K562 (cell line): ENCODE results near the gene GFOD1. TPM values are rescaled to one million over a fixed set of nuclear protein-coding genes. Genes with fewer than 3 reads are reported as not detected.

Source experiments
- ATAC-seq: fragments of 200-7000 bp; cut with Tn5 transposase; 3 replicates; pipeline ENCODE4 v1.9.1; 2020; ENCODE audit warnings: moderate library complexity
- BruUV-seq: library from RNA; stranded (reverse); fragments of 400-500 nt; replicated peaks from 2 replicates; lab custom pipeline; 2021; lab: Mats Ljungman, UMichigan
- CTCF ChIA-PET: fragments of 300-600 bp; formaldehyde crosslinking; extraction: SDS; loops from one replicate; lab custom pipeline; 2021; ENCODE audit warnings: low intra/inter-chr PET ratio; lab: Yijun Ruan, JAX
- POLR2A ChIA-PET: fragments of 300-600, 350-650 bp; sonication (Branson Sonifier 250); formaldehyde crosslinking; extraction: SDS; loops from one replicate; lab custom pipeline; 2021; ENCODE audit warnings: antibody characterized with exemption, inconsistent platforms; lab: Yijun Ruan, JAX
- DNase-seq, 4 experiments: peaks; one replicate each; pipeline versions ENCODE4 v3.0.0 to v3.0.0-alpha.2; 2011 to 2018; ENCODE audit warnings: low spot score in 3 of 4, mixed read lengths in 3 of 4; ENCODE audit errors: extremely low read depth in 1 of 4
- FAIRE-seq: peaks from 2 replicates; lab custom pipeline; 2011; peaks lifted over from hg19 to GRCh38; lab: Jason Lieb, UNC
- H2AFZ ChIP-seq: 2 replicates; pipeline ENCODE4 v1.6.0; 2011; ENCODE audit warnings: low read depth, low read length, control low read depth, inconsistent platforms
- H3K27ac ChIP-seq: fragments of 200-600 bp; 3 replicates; pipeline ENCODE4 v1.8.0; 2011; ENCODE audit warnings: low read depth, mild to moderate bottlenecking, control low read depth, inconsistent platforms, low read length, moderate library complexity, mixed read lengths; ENCODE audit errors: extremely low read depth
- H3K27me3 ChIP-seq, 2 experiments: fragments of 300-600 bp in 1 of 2; 2 replicates in 1 of 2; 3 replicates in 1 of 2; pipeline versions ENCODE4 v1.6.0 to v1.8.0; 2011; ENCODE audit warnings: inconsistent platforms in 2 of 2, low read length in 2 of 2, mild to moderate bottlenecking in 1 of 2, mixed read lengths in 1 of 2, moderate library complexity in 1 of 2; ENCODE audit not compliant: control insufficient read depth in 2 of 2, insufficient read depth in 2 of 2
- H3K36me3 ChIP-seq: fragments of 300-600 bp; 3 replicates; pipeline ENCODE4 v1.8.0; 2011; ENCODE audit warnings: mild to moderate bottlenecking, low read length, inconsistent platforms; ENCODE audit not compliant: control insufficient read depth, insufficient read depth
- H3K4me1 ChIP-seq, 2 experiments: fragments of 200-600 bp in 1 of 2; replicated peaks in 1 of 2; 2 replicates in 1 of 2; 3 replicates in 1 of 2; pipeline versions ENCODE4 v1.5.1 to v1.8.0; 2011; ENCODE audit warnings: inconsistent platforms in 2 of 2, low read length in 2 of 2, mild to moderate bottlenecking in 1 of 2, mixed read lengths in 1 of 2, moderate library complexity in 1 of 2; ENCODE audit not compliant: control insufficient read depth in 2 of 2, insufficient read depth in 2 of 2
- H3K4me2 ChIP-seq: 2 replicates; pipeline ENCODE4 v1.6.1; 2011; ENCODE audit warnings: low read length, control low read depth, inconsistent platforms, mixed read lengths; ENCODE audit not compliant: insufficient read depth
- H3K4me3 ChIP-seq: fragments of 200-600 bp; sonication (generic), shearing (Covaris generic); 2 replicates; pipeline ENCODE4 v1.5.1; 2016; ENCODE audit warnings: control low read depth, inconsistent platforms
- H3K79me2 ChIP-seq: fragments of 200-600 bp; 3 replicates; pipeline ENCODE4 v1.8.0; 2011; ENCODE audit warnings: low read length, inconsistent platforms; ENCODE audit not compliant: control insufficient read depth, insufficient read depth
- H3K9ac ChIP-seq, 2 experiments: 2 replicates each; pipeline versions ENCODE4 v1.6.0 to v1.6.1; 2011; ENCODE audit warnings: low read depth in 2 of 2, low read length in 2 of 2, control low read depth in 1 of 2, inconsistent platforms in 1 of 2, mild to moderate bottlenecking in 1 of 2, mixed read lengths in 1 of 2; ENCODE audit not compliant: insufficient read depth in 1 of 2
- H3K9me1 ChIP-seq: one replicate; pipeline ENCODE4 v1.6.0; 2011; ENCODE audit warnings: inconsistent platforms, mild to moderate bottlenecking, low read length, moderate library complexity; ENCODE audit not compliant: control insufficient read depth, insufficient read depth
- H3K9me3 ChIP-seq: replicated peaks from 2 replicates; pipeline ENCODE4 v1.5.1; 2011; ENCODE audit warnings: low read depth, low read length, inconsistent platforms; ENCODE audit not compliant: control insufficient read depth, insufficient read depth
- H4K20me1 ChIP-seq: replicated peaks from 2 replicates; pipeline ENCODE4 v1.6.1; 2011; ENCODE audit warnings: low read length, inconsistent platforms, mixed read lengths; ENCODE audit not compliant: control insufficient read depth, insufficient read depth
- DEAF1 ChIP-seq: fragments of 450-650 bp; formaldehyde crosslinking; IDR thresholded peaks from 2 replicates; pipeline ENCODE4 v1.4.0; 2020; ENCODE audit warnings: mild to moderate bottlenecking, moderate library complexity
- PRDM10 ChIP-seq: fragments of 450-650 bp; IDR thresholded peaks from 2 replicates; pipeline ENCODE4 v1.6.1; 2018; ENCODE audit not compliant: partially characterized antibody
- RAD21 ChIP-seq, 2 experiments: fragments of 250-450 bp in 1 of 2; fragments of 450-650 bp in 1 of 2; sonication (Bioruptor Pico) in 1 of 2; formaldehyde crosslinking in 1 of 2; IDR thresholded peaks in 1 of 2; conservative IDR thresholded peaks in 1 of 2; 2 replicates each; pipeline versions ENCODE4 v1.4.0 to v1.8.0; 2020 to 2022; ENCODE audit warnings: mild to moderate bottlenecking in 2 of 2, moderate library complexity in 1 of 2
- ZNF398 ChIP-seq: fragments of 250-450 bp; sonication (Bioruptor Pico); IDR thresholded peaks from 2 replicates; pipeline ENCODE4 v1.8.0; 2021; ENCODE audit warnings: moderate library complexity, mild to moderate bottlenecking, inconsistent platforms
- ZNF518B ChIP-seq: fragments of 250-450 bp; sonication (Bioruptor Pico); IDR thresholded peaks from 2 replicates; pipeline ENCODE4 v1.5.0; 2021; ENCODE audit warnings: mild to moderate bottlenecking, moderate library complexity
- WGBS: fragments of 100-300 bp; shearing (Covaris generic); methylation state at CpG from one replicate; pipeline ENCODE4 v1.1.6; 2016; ENCODE audit warnings: low coverage, mixed read lengths; ENCODE audit not compliant: insufficient coverage; ENCODE audit errors: missing lambda C conversion rate; 5-methylcytosine and 5-hydroxymethylcytosine counted together
- in situ Hi-C: fragments of 300-500 bp; cut with MboI; formaldehyde crosslinking; loops from 4 replicates; pipeline ENCODE4 v1.15.0; 2018; ENCODE audit warnings: inconsistent platforms, mixed read lengths
- intact Hi-C: fragments of 100-400 bp; cut with micrococcal nuclease; formaldehyde crosslinking; loops from 2 replicates; pipeline ENCODE4 v1.14.2; 2022
- polyA plus RNA-seq, 8 experiments: library from polyadenylated mRNA; depleted of rRNA in 4 of 8; stranded (reverse) in 5 of 8; unstranded in 3 of 8; fragments of >200 nt; fragmentation: Nextera tagmentation in 2 of 8; fragmentation: Illumina TruSeq in 1 of 8; extraction: Ambion mirVana in 2 of 8; extraction: Trizol in 1 of 8; gene quantifications; 2 replicates each; pipeline versions ENCODE4 v1.2.1 to v1.2.3, GENCODE V29; 2011 to 2014; ENCODE audit warnings: inconsistent platforms in 1 of 8, missing spikeins in 1 of 8
- total RNA-seq, 7 experiments: library from RNA; depleted of rRNA in 6 of 7; stranded (reverse); fragments of >200 nt in 6 of 7; fragmentation: Illumina TruSeq in 2 of 7; extraction: Trizol in 2 of 7; gene quantifications; 2 replicates each; pipeline versions ENCODE4 v1.2.1 to v1.2.3, GENCODE V29; 2011 to 2021; ENCODE audit warnings: low replicate concordance in 1 of 7

The GFOD1 gene
- total and polyA plus RNA-seq, 9 of the 15 experiments (the other 6 are each of a cell fraction or from before 2014, with no cell fraction given) = 3.8 to 12.0 (median 8.2) TPM

DNA sequence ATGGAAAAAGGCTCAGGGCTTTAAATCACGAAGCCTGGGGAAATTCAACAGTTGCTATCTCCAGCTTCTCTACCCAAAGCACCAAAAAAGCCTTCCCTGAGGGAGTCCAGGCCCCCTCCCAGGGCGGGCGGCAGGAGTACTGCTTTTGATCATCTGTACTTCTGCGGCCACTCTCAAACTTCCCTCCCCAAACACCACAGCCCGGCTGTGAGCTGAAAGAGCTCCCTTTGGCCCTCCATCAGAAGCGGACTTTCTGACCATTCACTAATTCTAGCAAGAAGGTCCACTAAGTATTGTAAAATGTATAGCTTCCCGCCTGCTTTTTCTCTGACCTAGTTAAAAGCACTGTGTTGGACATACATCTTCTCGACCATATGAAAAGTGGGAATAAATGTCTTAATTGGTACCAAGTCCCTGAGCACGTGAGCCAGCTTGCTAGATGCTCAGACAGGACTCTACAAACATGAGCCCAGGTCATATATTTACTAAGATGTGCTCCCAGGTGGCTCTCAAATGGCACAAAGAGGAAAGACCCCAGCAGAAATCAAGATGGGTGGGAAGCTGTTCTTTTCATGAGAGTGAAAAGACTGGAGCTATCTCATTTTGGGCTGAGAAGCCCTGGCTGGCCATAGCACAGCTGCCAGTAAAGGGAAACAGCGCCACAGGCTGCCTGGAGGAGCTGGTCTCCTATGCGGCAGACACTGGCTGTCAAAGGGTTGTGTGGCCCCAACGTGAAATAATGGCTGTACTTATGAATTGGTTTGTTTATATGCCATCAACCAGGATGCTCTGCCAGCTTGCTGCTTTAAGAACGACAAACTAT, 58.6 kb downstream of the GFOD1 start:
- WGBS = 54% methylated on average over 13 of the region's 13 CpGs
- Histone ChIP-seq H3K9ac (no peak overlapping the region; a peak in 1 of 4 replicates), H3K4me2 (no peak overlapping the region; the same call in 1 of the 2 replicates), H3K9me3 (no peaks in the 10 kb centered on the region), H3K4me3 (no peak overlapping the region), H3K4me1 (peaks cover 3 to 15% of the 10 kb centered on the region in 2 experiments; a peak in 3 of 5 replicates), H3K27me3 (no peaks in the 10 kb centered on the region), H3K27ac (no peak overlapping the region), H3K36me3 (no peaks in the 10 kb centered on the region), H3K79me2 (no peaks in the 10 kb centered on the region), H4K20me1 (no peaks in the 10 kb centered on the region), H3K9me1 (no peaks in the 10 kb centered on the region), H2AFZ (peak overlapping the region; percentile 35; the same call in 1 of the 2 replicates)
- FAIRE-seq = no peak
- ATAC-seq = peak; percentile 70
- peak in 1 of 4 experiments; percentile 16 for DNase-seq
- in situ Hi-C loops (no loop called here), intact Hi-C loops (loop anchor here (2.0 kb wide), 1 partner anchor 92 kb away; no protein-coding TSS in a partner anchor)
- ChIA-PET CTCF (interaction anchor here (0.6 kb wide), 1 partner anchor 97 kb away, joined by 3 read pairs; no protein-coding TSS in a partner anchor), POLR2A (interaction anchor here (0.6 to 1.2 kb wide), 4 partner anchors 18 to 34 kb away, joined by 3 to 5 read pairs (median 3); no protein-coding TSS in a partner anchor)
- BruUV-seq = no TSS peak
- TF ChIP-seq DEAF1 (0 out of 2 replicates have a peak, but pooled peaks have one; percentile 18), RAD21 (CRISPR knock-in tag; conservative IDR thresholded peaks at IDR 0.05 in 1 of 2, IDR thresholded peaks at IDR 0.05 in 1 of 2) (peak; percentile 29 to 57), ZNF518B (CRISPR knock-in tag) (no peak), PRDM10 (no peak), ZNF398 (CRISPR knock-in tag) (no peak)
